NB4 (cell line): ENCODE results near the gene GSTA3.
"Not testable (repeated sequence)": the region's sequence is repeated elsewhere in the genome, so short reads cannot be mapped to it uniquely, and the experiment has no call there.

Experiments used
- DNase-seq: peaks from one replicate; pipeline ENCODE4 v3.0.0; 2010; ENCODE audit warnings: low read depth
- H3K4me3 ChIP-seq: one replicate; pipeline ENCODE4 v1.5.1; 2011; ENCODE audit warnings: mild to moderate bottlenecking, low read depth, low read length, moderate library complexity
- CTCF ChIP-seq: IDR thresholded peaks from one replicate; pipeline ENCODE4 v1.5.1; 2012; ENCODE audit warnings: low read depth, low read length
- MAX ChIP-seq: IDR thresholded peaks from 2 replicates; pipeline ENCODE4 v1.6.1; 2011; ENCODE audit warnings: low read depth, low read length
- MYC ChIP-seq: IDR thresholded peaks from 2 replicates; pipeline ENCODE4 v1.6.1; 2011; ENCODE audit warnings: low read depth, low read length
- POLR2A ChIP-seq: IDR thresholded peaks from 2 replicates; pipeline ENCODE4 v1.6.1; 2011; ENCODE audit warnings: mild to moderate bottlenecking; ENCODE audit not compliant: insufficient read length; ENCODE audit errors: extremely low read depth

The GSTA3 gene

GRCh38 chr6:52914516-52914915 is 5.0 kb upstream of the GSTA3 start:
- H3K4me3 ChIP-seq, result no peak overlapping the region
- no peak for DNase-seq
- TF ChIP-seq CTCF (no peak), MYC (no peak), POLR2A (no peak), MAX (no peak)

- no peak overlapping the region for H3K4me3 ChIP-seq
- TF ChIP-seq CTCF (no peak), MAX (no peak), POLR2A (no peak), MYC (no peak)
- DNase-seq, result peak; percentile 45
Observed at GRCh38 chr6:52910091-52910490, 593 bp upstream of the GSTA3 start.

GRCh38 chr6:52909131-52909530 is 367 bp downstream of the GSTA3 start:
- no peak overlapping the region for H3K4me3 ChIP-seq
- no peak for DNase-seq
- TF ChIP-seq MYC (no peak), CTCF (no peak), POLR2A (no peak), MAX (no peak)

- no peak for DNase-seq
- H3K4me3 ChIP-seq, result no peak overlapping the region
- no peak for TF ChIP-seq MYC
- no peak for TF ChIP-seq MAX
- TF ChIP-seq POLR2A, result no peak
- TF ChIP-seq CTCF, result no peak
Observed at GRCh38 chr6:52908526-52908925, 972 bp downstream of the GSTA3 start.

GRCh38 chr6:52904562-52905279 is 4.8 kb downstream of the GSTA3 start:
- TF ChIP-seq MYC, result no peak
- no peak for TF ChIP-seq POLR2A
- peak; percentile 24 for TF ChIP-seq CTCF
- 0 out of 2 replicates have a peak, but pooled peaks have one; percentile 11 for TF ChIP-seq MAX
- H3K4me3 ChIP-seq, result no peak overlapping the region
- DNase-seq, result peak; percentile 15

GRCh38 chr6:52900536-52900935 is 9.0 kb downstream of the GSTA3 start:
- H3K4me3 ChIP-seq, result no peak overlapping the region
- TF ChIP-seq MYC, result no peak
- no peak for TF ChIP-seq CTCF
- no peak for TF ChIP-seq MAX
- TF ChIP-seq POLR2A, result no peak
- DNase-seq, result no peak

- DNase-seq, H3K4me3 ChIP-seq: not testable (repeated sequence)
Observed at GRCh38 chr6:52895790-52896189, 13.7 kb downstream of the GSTA3 start.
